T-helper 2 cell treated with Interferon-gamma antibody and Interleukin-4, amounts not matched to agents 5 μg/mL and 100 μg/mL, for 36 hours (primary cell): ENCODE data around the gene B3GAT3.
"Not testable (repeated sequence)": the region's sequence is repeated elsewhere in the genome, so short reads cannot be mapped to it uniquely, and the experiment has no call there.

Experiments
- DNase-seq: peaks from one replicate; pipeline ENCODE4 v3.0.0; 2021; ENCODE audit warnings: low spot score
- H3K27ac Mint-ChIP-seq: one replicate; pipeline ENCODE4 v1.8.0; 2021; ENCODE audit warnings: mild to moderate bottlenecking, mixed read lengths
- H3K27me3 Mint-ChIP-seq: one replicate; pipeline ENCODE4 v1.8.0; 2021; ENCODE audit warnings: low read depth, mixed read lengths
- H3K36me3 Mint-ChIP-seq: one replicate; pipeline ENCODE4 v1.8.0; 2021; ENCODE audit warnings: low read depth, mixed read lengths
- H3K4me1 Mint-ChIP-seq: one replicate; pipeline ENCODE4 v1.8.0; 2021; ENCODE audit warnings: low read depth, mixed read lengths
- H3K4me3 Mint-ChIP-seq: one replicate; pipeline ENCODE4 v1.8.0; 2022; ENCODE audit warnings: mild to moderate bottlenecking, moderate library complexity, mixed read lengths
- H3K9me3 Mint-ChIP-seq: one replicate; pipeline ENCODE4 v1.8.0; 2021; ENCODE audit warnings: mixed read lengths

The B3GAT3 gene

GRCh38 chr11:62573006-62573591 is 48.7 kb downstream of the B3GAT3 start:
- Mint-ChIP-seq H3K4me3 (peak overlapping the region; percentile 97), H3K27ac (peak overlapping the region; percentile 91), H3K9me3 (no peaks in the 10 kb centered on the region), H3K4me1 (peaks cover 37% of the 10 kb centered on the region), H3K36me3 (peaks cover 59% of the 10 kb centered on the region), H3K27me3 (no peaks in the 10 kb centered on the region)
- DNase-seq, result no peak

GRCh38 chr11:62572431-62572830 is 49.4 kb downstream of the B3GAT3 start:
- DNase-seq, result no peak
- H3K9me3 Mint-ChIP-seq, result no peaks in the 10 kb centered on the region
- peak overlapping the region; percentile 97 for H3K4me3 Mint-ChIP-seq
- H3K27me3 Mint-ChIP-seq, result no peaks in the 10 kb centered on the region
- H3K36me3 Mint-ChIP-seq, result peaks cover 59% of the 10 kb centered on the region
- H3K4me1 Mint-ChIP-seq, result peaks cover 39% of the 10 kb centered on the region
- peak overlapping the region; percentile 91 for H3K27ac Mint-ChIP-seq

GRCh38 chr11:62571493-62571892 is 50.3 kb downstream of the B3GAT3 start:
- H3K4me3 Mint-ChIP-seq, result peak overlapping the region; percentile 53
- not testable (repeated sequence) for H3K27me3 Mint-ChIP-seq, DNase-seq, H3K9me3 Mint-ChIP-seq
- peak overlapping the region; percentile 57 for H3K27ac Mint-ChIP-seq
- peaks cover 63% of the 10 kb centered on the region for H3K36me3 Mint-ChIP-seq
- peaks cover 45% of the 10 kb centered on the region for H3K4me1 Mint-ChIP-seq

- H3K27ac Mint-ChIP-seq, result peak overlapping the region; percentile 57
Observed at GRCh38 chr11:62570903-62571302, 50.9 kb downstream of the B3GAT3 start.

GRCh38 chr11:62569611-62570010 is 52.2 kb downstream of the B3GAT3 start:
- Mint-ChIP-seq H3K36me3 (peaks cover 73% of the 10 kb centered on the region), H3K4me1 (peaks cover 45% of the 10 kb centered on the region), H3K27me3 (no peaks in the 10 kb centered on the region), H3K9me3 (no peaks in the 10 kb centered on the region), H3K4me3 (no peak overlapping the region), H3K27ac (no peak overlapping the region)
- no peak for DNase-seq

More at GRCh38 chr11:62570903-62571302, 50.9 kb downstream of the B3GAT3 start:
- DNase-seq, H3K9me3 Mint-ChIP-seq, H3K27me3 Mint-ChIP-seq: not testable (repeated sequence)
- H3K4me3 Mint-ChIP-seq, result peak overlapping the region; percentile 53
- H3K4me1 Mint-ChIP-seq, result peaks cover 49% of the 10 kb centered on the region
- peaks cover 66% of the 10 kb centered on the region for H3K36me3 Mint-ChIP-seq

GRCh38 chr11:62567018-62567633 is 54.7 kb downstream of the B3GAT3 start:
- Mint-ChIP-seq H3K4me3 (no peak overlapping the region), H3K27ac (no peak overlapping the region), H3K4me1 (peaks cover 35% of the 10 kb centered on the region), H3K27me3 (no peaks in the 10 kb centered on the region), H3K36me3 (peaks cover 66% of the 10 kb centered on the region), H3K9me3 (no peaks in the 10 kb centered on the region)
- DNase-seq, result no peak

GRCh38 chr11:62566247-62566646 is 55.5 kb downstream of the B3GAT3 start:
- Mint-ChIP-seq H3K27me3 (no peaks in the 10 kb centered on the region), H3K9me3 (no peaks in the 10 kb centered on the region), H3K4me1 (peaks cover 29% of the 10 kb centered on the region), H3K4me3 (no peak overlapping the region), H3K36me3 (peaks cover 63% of the 10 kb centered on the region), H3K27ac (peak overlapping the region; percentile 50)
- no peak for DNase-seq
